Liver (tissue), 9 donors: ENCODE results near the gene FAIM2. TPM values are rescaled to one million over a fixed set of nuclear protein-coding genes. Genes with fewer than 3 reads are reported as not detected.

Experiments
- DNase-seq: peaks from one replicate; pipeline ENCODE4 v3.0.0-alpha.2; 2017; ENCODE audit warnings: low spot score
- H3K27ac ChIP-seq, 2 donors: one replicate each; pipeline ENCODE4 v1.7.0; 2013; ENCODE audit warnings: inconsistent platforms in 2 of 2, low read length in 2 of 2, control low read depth in 1 of 2, low read depth in 1 of 2, mild to moderate bottlenecking in 1 of 2
- H3K27me3 ChIP-seq, 4 donors: one replicate each; pipeline versions ENCODE4 v1.6.1 to v1.7.0; 2013; ENCODE audit warnings: low read length in 3 of 4, inconsistent platforms in 1 of 4, mild to moderate bottlenecking in 1 of 4, moderate library complexity in 1 of 4; ENCODE audit not compliant: control insufficient read depth in 4 of 4, insufficient read depth in 4 of 4
- H3K36me3 ChIP-seq, 4 donors: one replicate each; pipeline versions ENCODE4 v1.6.1 to v1.7.0; 2013; ENCODE audit warnings: low read length in 3 of 4, mild to moderate bottlenecking in 3 of 4, low read depth in 1 of 4, moderate library complexity in 1 of 4; ENCODE audit not compliant: control insufficient read depth in 4 of 4, insufficient read depth in 3 of 4
- H3K4me1 ChIP-seq, 4 donors: one replicate each; pipeline versions ENCODE4 v1.6.1 to v1.7.0; 2013; ENCODE audit warnings: low read length in 3 of 4, mild to moderate bottlenecking in 3 of 4, moderate library complexity in 1 of 4; ENCODE audit not compliant: control insufficient read depth in 4 of 4, insufficient read depth in 4 of 4
- H3K4me3 ChIP-seq, 3 donors: one replicate each; pipeline versions ENCODE4 v1.6.1 to v1.7.0; 2013; ENCODE audit warnings: low read length in 3 of 3, control low read depth in 1 of 3, low read depth in 1 of 3, mild to moderate bottlenecking in 1 of 3
- H3K9ac ChIP-seq, 2 donors: one replicate each; pipeline ENCODE4 v1.7.0; 2013; ENCODE audit warnings: low read length in 2 of 2, mild to moderate bottlenecking in 2 of 2, moderate library complexity in 2 of 2, control low read depth in 1 of 2, low read depth in 1 of 2
- H3K9me3 ChIP-seq, 4 donors: one replicate each; pipeline versions ENCODE4 v1.6.1 to v1.7.0; 2013; ENCODE audit warnings: low read length in 3 of 4; ENCODE audit not compliant: control insufficient read depth in 4 of 4
- ATF3 ChIP-seq: IDR thresholded peaks from 2 replicates; pipeline ENCODE4 v1.6.1; 2016; ENCODE audit warnings: antibody characterized with exemption
- CTCF ChIP-seq: fragments of 150-350 bp; IDR thresholded peaks from 2 replicates; pipeline ENCODE4 v1.5.1; 2017; ENCODE audit warnings: improper control_type of control experiment, low read depth, low read length; ENCODE audit not compliant: missing input control
- EGR1 ChIP-seq, 2 donors: IDR thresholded peaks; 2 replicates each; pipeline ENCODE4 v1.6.1; 2016 to 2018; ENCODE audit warnings: antibody characterized with exemption in 2 of 2, low read depth in 2 of 2
- FOXA1 ChIP-seq: IDR thresholded peaks from 2 replicates; pipeline ENCODE4 v1.6.1; 2016; ENCODE audit warnings: antibody characterized with exemption
- FOXA2 ChIP-seq: IDR thresholded peaks from 2 replicates; pipeline ENCODE4 v1.6.1; 2016; ENCODE audit warnings: antibody characterized with exemption
- GABPA ChIP-seq, 2 donors: IDR thresholded peaks in 1 of 2; conservative IDR thresholded peaks in 1 of 2; 2 replicates each; pipeline ENCODE4 v1.6.1; 2016; ENCODE audit warnings: antibody characterized with exemption in 2 of 2, mild to moderate bottlenecking in 1 of 2, moderate library complexity in 1 of 2
- HNF4A ChIP-seq, 2 donors: conservative IDR thresholded peaks; 2 replicates each; pipeline ENCODE4 v1.6.1; 2016; ENCODE audit warnings: antibody characterized with exemption in 2 of 2, mild to moderate bottlenecking in 2 of 2
- HNF4G ChIP-seq: IDR thresholded peaks from 2 replicates; pipeline ENCODE4 v1.6.1; 2016; ENCODE audit warnings: antibody characterized with exemption
- JUND ChIP-seq, 2 donors: IDR thresholded peaks; 2 replicates each; pipeline ENCODE4 v1.6.1; 2016; ENCODE audit warnings: antibody characterized with exemption in 2 of 2
- MAX ChIP-seq: IDR thresholded peaks from 2 replicates; pipeline ENCODE4 v1.6.1; 2016; ENCODE audit warnings: antibody characterized with exemption
- NR2F2 ChIP-seq: IDR thresholded peaks from 2 replicates; pipeline ENCODE4 v1.6.1; 2016; ENCODE audit warnings: antibody characterized with exemption
- RAD21 ChIP-seq, 2 donors: IDR thresholded peaks; 2 replicates each; pipeline ENCODE4 v1.6.1; 2016; ENCODE audit warnings: antibody characterized with exemption in 2 of 2, mild to moderate bottlenecking in 2 of 2
- REST ChIP-seq: IDR thresholded peaks from 2 replicates; pipeline ENCODE4 v1.6.1; 2016; ENCODE audit warnings: antibody characterized with exemption, mild to moderate bottlenecking
- RXRA ChIP-seq, 2 donors: IDR thresholded peaks; 2 replicates each; pipeline ENCODE4 v1.6.1; 2017 to 2018; ENCODE audit warnings: antibody characterized with exemption in 2 of 2, mild to moderate bottlenecking in 1 of 2
- SP1 ChIP-seq: IDR thresholded peaks from 2 replicates; pipeline ENCODE4 v1.6.1; 2018; ENCODE audit warnings: antibody characterized with exemption, mild to moderate bottlenecking
- TAF1 ChIP-seq: conservative IDR thresholded peaks from 2 replicates; pipeline ENCODE4 v1.6.1; 2016; ENCODE audit warnings: antibody characterized with exemption, mild to moderate bottlenecking
- YY1 ChIP-seq: IDR thresholded peaks from 2 replicates; pipeline ENCODE4 v1.6.1; 2016; ENCODE audit warnings: antibody characterized with exemption, mild to moderate bottlenecking
- ZBTB33 ChIP-seq: IDR thresholded peaks from 2 replicates; pipeline ENCODE4 v1.6.1; 2016; ENCODE audit warnings: antibody characterized with exemption
- WGBS: extraction: QIAGEN DNeasy Blood & Tissue Kit; methylation state at CpG from one replicate; pipeline ENCODE4 v1.1.7; 2013; 5-methylcytosine and 5-hydroxymethylcytosine counted together
- polyA plus RNA-seq, 2 donors: library from polyadenylated mRNA; stranded (reverse) in 1 of 2; unstranded in 1 of 2; fragments of 200-250 nt in 1 of 2; fragments of >200 nt in 1 of 2; fragmentation: Nextera tagmentation in 1 of 2; extraction: Ambion mirVana in 1 of 2; gene quantifications; one replicate each; pipeline versions ENCODE4 v1.2.1 to v1.2.3, GENCODE V29; 2013 to 2015
- total RNA-seq, 2 donors: library from RNA; depleted of rRNA; stranded (reverse); fragments of >200 nt; gene quantifications; one replicate each; pipeline ENCODE4 v1.2.3, GENCODE V29; 2014
- donor health status: healthy.
- donor health status: healthy.
- donor health status: healthy.
- donor health status: healthy.
- donor health status: healthy.

Gene FAIM2
- total and polyA plus RNA-seq, 4 donors, result 0.06 to 0.23 TPM; not detected in 2

GRCh38 chr12:49865782-49866135, 37.9 kb downstream of the FAIM2 start:
- TF ChIP-seq MAX, result no peak
- no peak for TF ChIP-seq ATF3
- no peak for TF ChIP-seq SP1
- no peak for TF ChIP-seq RAD21 (IDR thresholded peaks at IDR 0.05)
- TF ChIP-seq NR2F2, result no peak
- no peak for DNase-seq
- H3K4me3 ChIP-seq, result no peak overlapping the region
- H3K27ac ChIP-seq, result no peak overlapping the region
- H3K27me3 ChIP-seq, result peaks cover 0 to 4% (median 0%) of the 10 kb centered on the region in 4 donors
- WGBS, result 84% methylated on average over 8 of the region's 8 CpGs
- H3K36me3 ChIP-seq, result no peaks in the 10 kb centered on the region
- H3K9me3 ChIP-seq, result no peaks in the 10 kb centered on the region
- H3K9ac ChIP-seq, result no peak overlapping the region
- peaks cover 0 to 2% (median 0%) of the 10 kb centered on the region in 4 donors for H3K4me1 ChIP-seq

GRCh38 chr12:49865109-49865781, 38.5 kb downstream of the FAIM2 start:
- Histone ChIP-seq H3K4me3 (no peak overlapping the region), H3K9ac (no peak overlapping the region), H3K27ac (no peak overlapping the region), H3K36me3 (no peaks in the 10 kb centered on the region), H3K27me3 (peaks cover 0 to 4% (median 0%) of the 10 kb centered on the region in 4 donors), H3K9me3 (no peaks in the 10 kb centered on the region), H3K4me1 (peaks cover 0 to 2% (median 0%) of the 10 kb centered on the region in 4 donors)
- no peak for TF ChIP-seq ATF3
- no peak for TF ChIP-seq HNF4G
- no peak for TF ChIP-seq REST
- TF ChIP-seq SP1, result no peak
- no peak for TF ChIP-seq JUND (IDR thresholded peaks at IDR 0.05)
- TF ChIP-seq FOXA1, result no peak
- no peak for TF ChIP-seq RXRA (IDR thresholded peaks at IDR 0.05)
- no peak for TF ChIP-seq ZBTB33
- TF ChIP-seq FOXA2, result no peak
- TF ChIP-seq RAD21 (IDR thresholded peaks at IDR 0.05), result no peak
- no peak for TF ChIP-seq CTCF
- no peak for TF ChIP-seq HNF4A (conservative IDR thresholded peaks at IDR 0.05)
- TF ChIP-seq GABPA (IDR thresholded peaks at IDR 0.05 in 1 of 2, conservative IDR thresholded peaks at IDR 0.05 in 1 of 2), result no peak
- no peak for TF ChIP-seq TAF1
- TF ChIP-seq MAX, result no peak
- TF ChIP-seq EGR1 (IDR thresholded peaks at IDR 0.05; ENCODE audit: low read depth in 2 of 2), result no peak
- TF ChIP-seq NR2F2, result no peak
- no peak for TF ChIP-seq YY1
- DNase-seq, result no peak
- WGBS, result 87% methylated on average over 13 of the region's 13 CpGs
